ENCODE data around the gene SERPINA3. TPM values are rescaled to one million over a fixed set of nuclear protein-coding genes. Genes with fewer than 3 reads are reported as not detected.

SERPINA3 gene
- total and polyA plus RNA-seq, 2 donors (not counting 1 experiment from before 2014, with no cell fraction given), result not detected

GRCh38 chr14:94595912-94596311 lies 16.3 kb upstream of the SERPINA3 start:
- intact Hi-C loops (cut with micrococcal nuclease), result no loop called here
- H3K4me1 ChIP-seq (ENCODE audit: control insufficient read depth in 2 of 2, insufficient read depth in 2 of 2, low read length in 2 of 2), result no peaks in the 10 kb centered on the region
- POLR2A ChIA-PET, result no interaction called here
- no peak overlapping the region for H3K4me3 ChIP-seq (ENCODE audit: control extremely low read depth in 1 of 5, extremely low read depth in 1 of 5, insufficient read depth in 1 of 5, low read depth in 2 of 5, low read length in 4 of 5)
- no peak overlapping the region for H3K4me2 ChIP-seq (replicated peaks; ENCODE audit: low read depth, low read length, poor library complexity, severe bottlenecking)
- no peaks in the 10 kb centered on the region for H4K20me1 ChIP-seq (ENCODE audit: control insufficient read depth, insufficient read depth, low read length, poor library complexity, severe bottlenecking)
- WGBS (ENCODE audit: insufficient coverage), result 75% methylated on average over 2 of the region's 2 CpGs
- Mint-ChIP-seq H3K4me3 (no peak overlapping the region), H3K9me3 (ENCODE audit: insufficient read depth) (peaks cover under 1% of the 10 kb centered on the region), H3K4me1 (no peaks in the 10 kb centered on the region), H3K27me3 (peaks cover 7% of the 10 kb centered on the region), H3K27ac (no peak overlapping the region)
- no peaks in the 10 kb centered on the region for H3K36me3 ChIP-seq (replicated peaks in 1 of 2; ENCODE audit: control extremely low read depth in 1 of 2, control insufficient read depth in 1 of 2, extremely low read depth in 1 of 2, insufficient read depth in 2 of 2, low read length in 1 of 2)
- peaks cover 0 to 16% (median 0%) of the 10 kb centered on the region in 3 donors for H3K9me3 ChIP-seq (ENCODE audit: control extremely low read depth in 1 of 3, control insufficient read depth in 2 of 3, insufficient read depth in 1 of 3, low read length in 2 of 3)
- TF ChIP-seq CTCF (IDR thresholded peaks at IDR 0.05), result no peak
- no peak for TF ChIP-seq EZH2 (IDR thresholded peaks at IDR 0.05; ENCODE audit: borderline replicate concordance, insufficient read depth, low read depth, low read length, poor library complexity, severe bottlenecking)
- H3K27ac ChIP-seq (ENCODE audit: low read length in 2 of 2), result no peak overlapping the region
- no peak for ATAC-seq (ENCODE audit: low read depth)
- no peak overlapping the region for H3K9ac ChIP-seq (ENCODE audit: low read length)
- no peak for DNase-seq
- CTCF ChIA-PET, result no interaction called here
- H3K27me3 ChIP-seq (replicated peaks in 1 of 4; ENCODE audit: control extremely low read depth in 1 of 4, control insufficient read depth in 3 of 4, insufficient read depth in 4 of 4, low read length in 3 of 4), result no peaks in the 10 kb centered on the region
- no peak overlapping the region for H2AFZ ChIP-seq (ENCODE audit: insufficient read depth, low read depth, low read length, poor library complexity, severe bottlenecking)
- no peaks in the 10 kb centered on the region for H3K79me2 ChIP-seq (ENCODE audit: control insufficient read depth, insufficient read depth, low read length)

- Histone ChIP-seq H3K9me3 (ENCODE audit: control extremely low read depth in 1 of 3, control insufficient read depth in 2 of 3, insufficient read depth in 1 of 3, low read length in 2 of 3) (peaks cover 0 to 16% (median 0%) of the 10 kb centered on the region in 3 donors), H4K20me1 (ENCODE audit: control insufficient read depth, insufficient read depth, low read length, poor library complexity, severe bottlenecking) (no peaks in the 10 kb centered on the region), H3K79me2 (ENCODE audit: control insufficient read depth, insufficient read depth, low read length) (no peaks in the 10 kb centered on the region), H3K4me1 (ENCODE audit: control insufficient read depth in 2 of 2, insufficient read depth in 2 of 2, low read length in 2 of 2) (no peaks in the 10 kb centered on the region), H3K27ac (ENCODE audit: low read length in 2 of 2) (no peak overlapping the region), H3K4me2 (replicated peaks; ENCODE audit: low read depth, low read length, poor library complexity, severe bottlenecking) (no peak overlapping the region), H3K27me3 (replicated peaks in 1 of 4; ENCODE audit: control extremely low read depth in 1 of 4, control insufficient read depth in 3 of 4, insufficient read depth in 4 of 4, low read length in 3 of 4) (no peaks in the 10 kb centered on the region), H3K36me3 (replicated peaks in 1 of 2; ENCODE audit: control extremely low read depth in 1 of 2, control insufficient read depth in 1 of 2, extremely low read depth in 1 of 2, insufficient read depth in 2 of 2, low read length in 1 of 2) (no peaks in the 10 kb centered on the region), H3K4me3 (ENCODE audit: control extremely low read depth in 1 of 5, extremely low read depth in 1 of 5, insufficient read depth in 1 of 5, low read depth in 2 of 5, low read length in 4 of 5) (no peak overlapping the region), H3K9ac (ENCODE audit: low read length) (no peak overlapping the region), H2AFZ (ENCODE audit: insufficient read depth, low read depth, low read length, poor library complexity, severe bottlenecking) (no peak overlapping the region)
- Mint-ChIP-seq H3K27ac (no peak overlapping the region), H3K4me3 (no peak overlapping the region), H3K4me1 (no peaks in the 10 kb centered on the region), H3K9me3 (ENCODE audit: insufficient read depth) (no peaks in the 10 kb centered on the region), H3K27me3 (peaks cover 7% of the 10 kb centered on the region)
- ATAC-seq (ENCODE audit: low read depth) (no peak), DNase-seq (no peak)
- 87% methylated on average over 9 of the region's 9 CpGs for WGBS (ENCODE audit: insufficient coverage)
- TF ChIP-seq EZH2 (IDR thresholded peaks at IDR 0.05; ENCODE audit: borderline replicate concordance, insufficient read depth, low read depth, low read length, poor library complexity, severe bottlenecking) (no peak), CTCF (IDR thresholded peaks at IDR 0.05) (no peak)
- ChIA-PET CTCF (no interaction called here), POLR2A (no interaction called here)
- intact Hi-C loops (cut with micrococcal nuclease), result no loop called here
These were observed 15.8 kb upstream of the SERPINA3 start for GRCh38 chr14:94596361-94596760.
